Suppressor macrophage treated with lipopolysaccharide for 4 hours (primary cell): ENCODE data around the gene RFXANK.
"Not testable (repeated sequence)": the region's sequence is repeated elsewhere in the genome, so short reads cannot be mapped to it uniquely, and the experiment has no call there.

Source experiments
- DNase-seq: peaks from one replicate; pipeline ENCODE4 v3.0.0-alpha.2; 2020

RFXANK gene

GRCh38 chr19:19192078-19192882 is at the start of gene RFXANK, which contains the start of gene BORCS8:
Gene RFXANK, plus strand, starts transcription at chr19:19192258. Its CDS starts 1,689 bp downstream, at chr19:19193947.
Gene BORCS8, minus strand, starts transcription at chr19:19192152. Its CDS starts 35 bp downstream, at chr19:19192117.
- peak; percentile 100 for DNase-seq

- no peak for DNase-seq
These were observed 49.7 kb upstream of the RFXANK start for GRCh38 chr19:19142347-19142746.

- DNase-seq, result no peak
These were observed 46.8 kb upstream of the RFXANK start for GRCh38 chr19:19145281-19145680.

GRCh38 chr19:19145684-19146608 is 46.1 kb upstream of the RFXANK start:
- DNase-seq, result peak; percentile 77

- no peak for DNase-seq
These were observed 45.2 kb upstream of the RFXANK start for GRCh38 chr19:19146865-19147264.

- no peak for DNase-seq
These were observed 44.7 kb upstream of the RFXANK start for GRCh38 chr19:19147344-19147743.

- DNase-seq, result not testable (repeated sequence)
These were observed 43.6 kb upstream of the RFXANK start for GRCh38 chr19:19148504-19148903.

- DNase-seq, result no peak
These were observed 42.6 kb upstream of the RFXANK start for GRCh38 chr19:19149435-19149834.

- DNase-seq, result no peak
These were observed 40.6 kb upstream of the RFXANK start for GRCh38 chr19:19151418-19151817.

GRCh38 chr19:19152668-19153384 is 39.2 kb upstream of the RFXANK start:
- no peak for DNase-seq

GRCh38 chr19:19154768-19155494 is 37.1 kb upstream of the RFXANK start:
- no peak for DNase-seq

GRCh38 chr19:19155495-19156219 is 36.4 kb upstream of the RFXANK start:
- no peak for DNase-seq

- no peak for DNase-seq
These were observed 34.2 kb upstream of the RFXANK start for GRCh38 chr19:19157808-19158207.

- no peak for DNase-seq
These were observed 32.5 kb upstream of the RFXANK start for GRCh38 chr19:19159534-19159933.

GRCh38 chr19:19160461-19161035 is 31.5 kb upstream of the RFXANK start:
- DNase-seq, result no peak

GRCh38 chr19:19162495-19162894 is 29.6 kb upstream of the RFXANK start:
- DNase-seq, result no peak

- DNase-seq, result no peak
These were observed 26.7 kb upstream of the RFXANK start for GRCh38 chr19:19165396-19165795.

- DNase-seq, result no peak
These were observed 24.4 kb upstream of the RFXANK start for GRCh38 chr19:19167612-19168011.

- no peak for DNase-seq
These were observed 22.6 kb upstream of the RFXANK start for GRCh38 chr19:19169236-19170052.
